Activated naive CD4-positive, alpha-beta T cell treated with anti-CD3 and anti-CD28 coated beads, Interleukin-2, amount 50 U/mL, for 72 hours (primary cell): ENCODE data around the gene DDX31. TPM values are rescaled to one million over a fixed set of nuclear protein-coding genes. Genes with fewer than 3 reads are reported as not detected.
"Not testable (repeated sequence)": the region's sequence is repeated elsewhere in the genome, so short reads cannot be mapped to it uniquely, and the experiment has no call there.

Experiments
- ATAC-seq, 2 donors: fragments of 150-1000 bp; cut with Tn5 transposase; 2 replicates each; pipeline ENCODE4 v1.10.0; 2021; ENCODE audit warnings: mild to moderate bottlenecking in 2 of 2, moderate library complexity in 2 of 2
- DNase-seq, 2 donors: peaks; one replicate each; pipeline ENCODE4 v3.0.0; 2021 to 2022; ENCODE audit warnings: low spot score in 2 of 2
- H3K27ac Mint-ChIP-seq, 2 donors: one replicate each; pipeline ENCODE4 v1.8.0; 2022; ENCODE audit warnings: mild to moderate bottlenecking in 2 of 2, mixed read lengths in 2 of 2
- H3K36me3 Mint-ChIP-seq, 2 donors: one replicate each; pipeline ENCODE4 v1.8.0; 2022; ENCODE audit warnings: mixed read lengths in 2 of 2
- H3K9me3 Mint-ChIP-seq, 2 donors: one replicate each; pipeline ENCODE4 v1.8.0; 2022; ENCODE audit warnings: mixed read lengths in 2 of 2
- total RNA-seq, 2 donors: library from RNA; stranded (reverse); gene quantifications; one replicate each; pipeline ENCODE4 v1.2.3, GENCODE V29; 2022

The DDX31 gene
- total RNA-seq, result 10 to 100 TPM; 13.8 to 17.8 TPM

DNA sequence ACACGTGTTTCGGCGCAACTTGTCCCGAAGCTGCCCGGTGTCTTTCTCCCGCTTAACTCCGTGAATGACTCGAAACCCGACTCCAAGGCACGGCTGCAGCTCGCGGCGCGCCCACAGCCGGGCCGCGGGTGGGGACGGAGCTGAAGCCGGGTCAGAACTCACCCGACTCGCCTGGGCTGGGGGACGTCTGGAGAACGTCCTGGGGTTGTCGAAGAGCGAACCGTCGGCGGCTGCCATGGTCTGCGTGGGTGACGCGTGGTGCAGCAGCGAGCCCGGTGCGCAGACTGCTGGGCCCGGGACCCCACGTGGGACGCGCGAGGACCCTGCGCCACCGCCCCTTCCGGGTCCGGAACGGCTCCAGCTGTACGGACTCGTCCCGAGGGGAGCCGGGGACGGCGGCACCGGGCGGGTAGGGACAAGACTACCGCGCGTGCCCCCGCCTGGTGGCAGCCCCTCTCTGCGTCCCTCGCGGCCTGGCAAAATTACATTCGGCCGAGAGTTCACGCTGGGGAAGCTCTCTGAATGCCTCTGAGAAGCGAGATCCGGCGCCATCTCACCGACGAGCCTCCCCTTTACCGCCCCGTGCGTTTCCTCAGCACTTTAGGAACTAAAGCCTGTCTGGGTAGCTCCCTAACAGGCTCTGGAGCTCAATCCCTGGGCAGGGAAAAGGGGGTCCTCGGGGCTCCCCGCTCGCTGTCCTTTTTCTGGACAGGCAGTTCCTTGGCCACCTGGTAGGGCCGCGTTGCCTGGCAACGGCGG is at the start of gene DDX31:
Gene DDX31, minus strand, starts transcription at position 286 of the 759 bp plus-strand sequence. Its CDS starts 49 bp downstream, at position 237.
- peaks cover 13 to 27% of the 10 kb centered on the region in 2 donors for H3K36me3 Mint-ChIP-seq
- H3K27ac Mint-ChIP-seq, result peak within 1 kb of the TSS; percentile 95 to 98
- DNase-seq (peak; percentile 83 to 91), ATAC-seq (peak; percentile 90 to 93)
- H3K9me3 Mint-ChIP-seq, result peaks cover 0 to 4% of the 10 kb centered on the region in 2 donors

DNA sequence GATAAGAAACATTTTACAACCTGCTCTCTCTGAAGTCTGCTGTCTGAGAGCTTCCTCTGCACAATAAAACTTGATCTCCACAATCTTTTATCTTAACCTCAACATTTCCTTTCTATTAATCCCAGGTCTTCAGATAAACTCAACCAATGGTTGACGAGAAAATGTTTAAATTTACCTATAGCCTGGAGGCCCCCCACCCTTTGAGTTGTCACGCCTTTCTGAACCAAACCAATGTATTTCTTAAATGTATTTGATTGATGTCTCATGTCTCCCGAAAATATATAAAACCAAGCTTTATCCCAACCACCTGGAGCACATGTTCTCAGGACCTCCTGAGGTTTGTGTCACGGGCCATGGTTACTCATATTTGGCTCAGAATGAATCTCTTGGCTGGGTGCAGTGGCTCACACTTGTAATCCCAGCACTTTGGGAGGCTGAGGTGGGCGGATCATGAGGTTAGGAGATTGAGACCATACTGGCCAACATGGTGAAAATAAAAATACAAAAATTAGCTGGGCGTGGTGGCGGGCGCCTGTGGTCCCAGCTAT is 48.7 kb upstream of the DDX31 start:
- H3K27ac Mint-ChIP-seq, H3K9me3 Mint-ChIP-seq, DNase-seq, ATAC-seq, H3K36me3 Mint-ChIP-seq: not testable (repeated sequence)

DNA sequence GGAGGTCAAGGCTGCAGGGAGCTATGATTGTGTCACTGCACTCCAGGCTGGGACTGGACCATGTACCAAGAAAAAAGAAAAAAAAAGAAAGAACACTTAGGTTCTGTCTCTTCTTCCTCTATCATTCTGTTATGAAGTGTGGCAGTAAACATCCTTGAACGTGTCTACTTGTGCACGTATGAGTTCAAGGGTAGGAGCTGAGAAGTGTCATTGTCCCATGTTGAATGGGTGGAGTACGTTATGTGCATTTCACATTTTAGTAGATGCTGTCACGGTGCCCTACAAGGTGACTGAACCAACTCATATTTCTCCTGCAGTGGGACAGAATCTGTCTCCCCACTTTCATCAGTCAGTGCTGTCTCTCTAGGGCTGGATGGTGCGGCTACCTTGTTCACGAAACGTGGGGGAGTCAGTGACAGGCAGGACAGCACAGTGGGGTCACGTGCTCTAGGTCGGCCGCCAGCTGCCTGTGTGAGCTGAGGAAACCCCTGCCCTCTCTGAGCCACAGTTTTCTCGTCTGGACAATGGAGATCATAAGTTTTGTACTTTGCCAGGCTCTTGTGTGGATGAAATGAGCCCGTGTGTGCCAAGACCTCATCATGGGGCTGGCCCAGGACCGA is 47.7 kb upstream of the DDX31 start:
- no peaks in the 10 kb centered on the region for H3K9me3 Mint-ChIP-seq
- H3K27ac Mint-ChIP-seq, result no peak overlapping the region
- DNase-seq, result no peak
- no peaks in the 10 kb centered on the region for H3K36me3 Mint-ChIP-seq
- ATAC-seq, result no peak

DNA sequence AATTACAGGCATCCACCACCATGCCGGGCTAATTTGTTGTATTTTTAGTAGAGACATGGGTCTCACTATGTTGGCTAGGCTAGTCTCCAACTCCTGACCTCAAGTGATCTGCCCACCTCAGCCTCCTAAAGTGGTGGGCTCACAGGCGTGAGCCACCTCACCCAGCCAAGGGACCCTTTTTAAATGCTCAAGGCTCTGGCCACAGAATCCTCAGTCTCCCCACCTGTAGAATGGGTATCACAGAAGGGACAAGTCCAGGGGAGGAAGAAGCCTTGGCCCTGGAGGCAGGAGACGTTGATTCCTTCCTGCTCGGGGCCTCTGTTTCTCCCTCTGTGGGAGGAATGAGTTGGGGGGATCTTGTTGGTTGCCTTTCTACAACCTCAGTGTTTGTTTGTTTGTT is 46.2 kb upstream of the DDX31 start:
- no peaks in the 10 kb centered on the region for H3K9me3 Mint-ChIP-seq

DNA sequence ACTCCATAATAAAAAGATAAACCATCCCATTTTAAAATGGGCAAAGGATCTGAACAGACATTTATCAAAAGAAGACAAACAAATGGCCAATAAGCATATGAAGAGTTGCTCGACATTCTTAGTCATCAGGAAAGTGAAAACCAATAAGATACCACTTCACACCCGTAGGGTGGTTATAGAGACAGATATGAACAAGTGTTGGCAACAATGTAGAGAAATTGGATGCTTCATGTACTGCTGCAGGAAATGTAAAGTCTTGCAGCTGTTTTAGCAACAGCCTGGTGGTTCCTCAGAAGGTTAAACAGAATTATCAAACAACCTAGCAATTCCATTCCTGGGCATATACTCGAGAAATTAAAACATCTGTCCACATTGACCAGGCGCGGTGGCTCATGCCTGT is 43.0 kb upstream of the DDX31 start:
- no peak for DNase-seq
- Mint-ChIP-seq H3K9me3 (no peaks in the 10 kb centered on the region), H3K36me3 (no peaks in the 10 kb centered on the region), H3K27ac (no peak overlapping the region)
- ATAC-seq, result peak in 1 of 2 donors; percentile 88

More for the DNA sequence above, 46.2 kb upstream of the DDX31 start:
- DNase-seq (no peak), ATAC-seq (no peak)
- Mint-ChIP-seq H3K36me3 (no peaks in the 10 kb centered on the region), H3K27ac (no peak overlapping the region)

DNA sequence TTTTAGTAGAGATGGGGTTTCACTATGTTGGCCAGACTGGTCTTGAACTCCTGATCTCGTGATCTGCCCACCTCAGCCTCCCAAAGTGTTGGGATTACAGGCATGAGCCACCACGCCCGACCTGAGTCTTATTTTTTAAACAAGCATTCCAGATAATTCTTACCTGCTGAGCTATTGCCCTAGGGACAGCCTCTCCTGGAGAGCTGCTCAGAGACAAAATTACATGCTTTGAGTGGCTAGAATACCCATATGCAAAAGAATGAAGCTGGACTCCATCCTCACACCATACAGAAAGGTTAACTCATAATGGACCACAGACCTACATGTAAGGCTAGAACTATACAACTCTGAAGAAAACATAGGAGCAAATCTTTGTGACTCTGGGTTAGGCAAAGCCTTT is 42.1 kb upstream of the DDX31 start:
- Mint-ChIP-seq H3K9me3 (no peaks in the 10 kb centered on the region), H3K27ac (no peak overlapping the region), H3K36me3 (no peaks in the 10 kb centered on the region)
- no peak for ATAC-seq
- DNase-seq, result no peak

- not testable (repeated sequence) for DNase-seq, ATAC-seq, H3K9me3 Mint-ChIP-seq, H3K36me3 Mint-ChIP-seq, H3K27ac Mint-ChIP-seq
Measured at GRCh38 chr9:132711152-132711551, 41.4 kb upstream of the DDX31 start.

DNA sequence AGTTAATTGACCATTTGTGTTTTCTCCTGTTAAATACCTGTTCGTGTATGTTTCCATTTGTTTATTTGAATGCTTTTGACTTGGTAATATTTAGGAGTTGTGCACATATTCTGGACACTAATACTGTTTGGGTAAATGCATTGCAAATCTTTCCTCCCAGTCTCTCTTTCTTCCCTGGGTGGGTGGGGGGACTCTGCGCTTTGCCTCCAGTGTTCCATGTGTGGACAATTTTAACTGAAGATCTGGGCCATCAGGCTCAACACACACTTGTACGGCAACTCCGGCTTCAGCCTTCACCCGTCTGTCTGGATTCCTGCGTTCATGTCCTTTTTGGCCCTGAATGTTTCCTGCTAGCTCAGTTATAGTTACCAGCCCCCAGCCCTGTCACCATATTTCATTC is 40.5 kb upstream of the DDX31 start:
- Mint-ChIP-seq H3K9me3 (no peaks in the 10 kb centered on the region), H3K36me3 (no peaks in the 10 kb centered on the region), H3K27ac (no peak overlapping the region)
- DNase-seq (no peak), ATAC-seq (no peak)

DNA sequence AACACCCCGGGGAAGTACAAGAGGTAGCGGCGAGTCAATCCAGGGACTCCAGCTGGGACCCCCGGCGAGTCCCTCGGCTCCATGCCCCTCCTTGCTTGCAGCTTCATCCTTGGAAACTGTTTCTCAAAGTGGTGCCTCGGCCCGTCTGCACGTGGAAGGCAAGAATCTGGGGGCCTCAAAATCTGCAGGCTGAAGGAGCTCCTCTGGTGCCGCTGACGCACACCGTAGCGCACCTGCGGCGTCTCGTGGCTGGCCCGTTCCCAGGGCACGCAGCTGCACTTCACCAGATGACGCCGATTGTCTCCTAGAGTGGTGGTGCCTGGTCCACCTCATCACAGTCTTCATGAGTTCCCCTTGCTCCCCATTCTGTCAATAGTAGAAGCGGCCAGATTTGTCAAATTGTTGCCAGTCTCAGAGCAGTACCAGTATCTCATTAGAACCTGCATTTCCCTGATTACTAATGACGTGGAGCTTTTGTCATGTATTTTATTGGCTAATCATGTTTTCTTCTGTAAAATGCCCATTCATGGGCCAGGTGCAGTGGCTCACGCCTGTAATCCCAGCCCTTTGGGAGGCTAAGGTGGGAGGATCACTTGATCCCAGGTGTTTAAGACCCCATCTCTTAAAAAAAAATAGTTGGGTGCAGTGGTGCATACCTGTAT is 39.1 kb upstream of the DDX31 start:
- no peak for DNase-seq
- Mint-ChIP-seq H3K9me3 (no peaks in the 10 kb centered on the region), H3K27ac (no peak overlapping the region), H3K36me3 (no peaks in the 10 kb centered on the region)
- ATAC-seq, result no peak

- Mint-ChIP-seq H3K27ac (no peak overlapping the region), H3K9me3 (no peaks in the 10 kb centered on the region), H3K36me3 (no peaks in the 10 kb centered on the region)
- DNase-seq (no peak), ATAC-seq (no peak)
Measured at GRCh38 chr9:132708239-132708638, 38.5 kb upstream of the DDX31 start.

GRCh38 chr9:132703336-132703735 is 33.6 kb upstream of the DDX31 start:
- no peak overlapping the region for H3K27ac Mint-ChIP-seq
- H3K36me3 Mint-ChIP-seq, result peaks cover 5 to 6% of the 10 kb centered on the region in 2 donors
- ATAC-seq, result no peak
- DNase-seq, result no peak
- H3K9me3 Mint-ChIP-seq, result peaks cover 4% of the 10 kb centered on the region in 2 donors

DNA sequence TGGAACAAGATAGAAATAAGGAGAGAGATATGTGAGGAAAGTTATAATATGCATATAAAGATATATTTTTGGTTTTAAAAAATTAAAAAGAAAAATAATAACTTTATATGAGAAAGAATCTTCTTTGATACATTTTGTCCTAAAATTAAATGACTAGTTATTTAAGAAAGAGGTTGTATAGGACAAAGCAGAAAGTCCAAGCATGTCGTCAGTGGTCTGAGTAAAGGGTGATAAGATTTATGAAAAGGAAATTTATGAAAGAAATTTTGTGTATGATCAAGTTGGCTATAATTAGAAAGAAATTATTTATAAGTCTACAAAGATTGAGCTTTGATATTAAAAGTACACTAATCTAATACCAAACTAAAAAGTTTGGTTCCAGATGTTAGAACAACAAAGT is 32.5 kb upstream of the DDX31 start:
- no peak overlapping the region for H3K27ac Mint-ChIP-seq
- ATAC-seq (no peak), DNase-seq (no peak)
- H3K36me3 Mint-ChIP-seq, result peaks cover 10 to 15% of the 10 kb centered on the region in 2 donors
- H3K9me3 Mint-ChIP-seq, result peaks cover 4 to 15% of the 10 kb centered on the region in 2 donors

DNA sequence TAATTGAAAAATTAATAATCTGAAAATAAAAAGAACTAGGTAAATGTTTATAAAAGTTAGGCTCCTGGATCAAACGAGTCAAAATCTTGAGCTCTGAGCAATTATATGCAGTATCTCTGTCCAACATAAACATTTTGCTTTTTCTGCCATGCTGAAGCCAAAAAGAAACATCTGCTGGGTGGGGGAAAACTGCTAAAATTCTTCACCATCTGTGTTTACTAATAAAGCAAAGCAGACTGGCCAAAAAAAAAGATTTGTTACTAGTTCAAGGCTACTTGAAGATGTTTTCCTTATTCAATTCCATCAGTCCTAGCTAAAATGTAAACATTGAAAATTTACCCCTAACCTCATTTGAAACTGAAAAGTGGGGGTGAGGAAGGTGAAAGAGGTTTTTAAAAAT is 30.2 kb upstream of the DDX31 start:
- Mint-ChIP-seq H3K27ac (no peak overlapping the region), H3K36me3 (peaks cover 10 to 38% of the 10 kb centered on the region in 2 donors), H3K9me3 (peaks cover 4 to 31% of the 10 kb centered on the region in 2 donors)
- ATAC-seq, result no peak
- DNase-seq, result no peak

GRCh38 chr9:132698989-132699388 is 29.2 kb upstream of the DDX31 start:
- Mint-ChIP-seq H3K9me3 (peaks cover 7 to 39% of the 10 kb centered on the region in 2 donors), H3K27ac (no peak overlapping the region), H3K36me3 (peaks cover 15 to 47% of the 10 kb centered on the region in 2 donors)
- no peak for ATAC-seq
- no peak for DNase-seq

DNA sequence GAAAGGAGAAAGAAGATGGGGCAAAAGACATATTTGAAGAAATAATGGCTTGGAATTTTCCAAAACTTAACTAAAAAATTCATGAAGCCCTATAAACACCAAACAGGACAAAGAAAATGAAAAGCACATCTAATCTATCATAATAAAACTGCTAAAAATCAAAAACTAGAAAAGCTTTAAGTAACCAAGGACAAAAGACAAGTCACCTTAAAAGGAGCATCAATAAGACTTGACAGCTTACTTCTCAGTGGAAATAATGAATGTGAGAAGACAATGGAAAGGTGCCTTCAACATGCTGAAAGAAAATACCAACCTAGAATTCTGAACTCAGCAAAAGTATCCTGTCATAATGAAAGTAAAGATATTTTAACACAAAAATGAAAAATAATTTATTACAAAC is 27.4 kb upstream of the DDX31 start:
- Mint-ChIP-seq H3K9me3 (peaks cover 7 to 39% of the 10 kb centered on the region in 2 donors), H3K27ac (no peak overlapping the region), H3K36me3 (peaks cover 16 to 64% of the 10 kb centered on the region in 2 donors)
- ATAC-seq (no peak), DNase-seq (no peak)

DNA sequence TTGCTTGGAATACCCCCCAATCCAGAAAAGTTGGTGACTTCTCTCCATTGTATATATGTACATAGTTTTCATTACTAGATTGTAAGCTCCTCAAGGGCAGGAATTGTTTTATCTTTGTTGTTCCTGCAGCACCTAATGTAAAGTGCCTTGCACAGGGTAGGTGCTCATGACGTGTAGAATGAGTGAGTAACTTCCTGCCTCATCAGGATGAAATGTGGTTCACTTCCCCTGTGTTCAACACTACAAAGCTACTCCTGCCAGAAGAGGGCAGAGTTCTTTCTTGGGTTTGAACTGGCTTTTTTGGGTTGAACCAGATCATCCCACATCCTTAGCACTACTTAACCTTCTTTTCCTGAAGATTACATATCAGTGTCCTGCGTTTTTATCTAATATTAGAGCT is 24.4 kb upstream of the DDX31 start:
- ATAC-seq (peak; percentile 58 to 98), DNase-seq (no peak)
- Mint-ChIP-seq H3K36me3 (peaks cover 16 to 87% of the 10 kb centered on the region in 2 donors), H3K9me3 (peaks cover 7 to 39% of the 10 kb centered on the region in 2 donors), H3K27ac (peak overlapping the region in 1 of 2 donors; percentile 45)

GRCh38 chr9:132690696-132691095 is 20.9 kb upstream of the DDX31 start:
- Mint-ChIP-seq H3K9me3 (peaks cover 4 to 11% of the 10 kb centered on the region in 2 donors), H3K36me3 (peaks cover 5 to 66% of the 10 kb centered on the region in 2 donors), H3K27ac (no peak overlapping the region)
- DNase-seq (no peak), ATAC-seq (no peak)
